GM18909 (cell line): Measurements from ENCODE around the gene AP2A2.
A peak's percentile ranks its signal among the peaks of the same experiment; 100 is the strongest.

Experiments used
- ATAC-seq: cut with Tn5 transposase; IDR thresholded peaks from one replicate; pipeline ENCODE4 v1.9.1; 2021; ENCODE audit warnings: mild to moderate bottlenecking; ENCODE audit not compliant: unreplicated experiment, poor library complexity

AP2A2 gene

DNA sequence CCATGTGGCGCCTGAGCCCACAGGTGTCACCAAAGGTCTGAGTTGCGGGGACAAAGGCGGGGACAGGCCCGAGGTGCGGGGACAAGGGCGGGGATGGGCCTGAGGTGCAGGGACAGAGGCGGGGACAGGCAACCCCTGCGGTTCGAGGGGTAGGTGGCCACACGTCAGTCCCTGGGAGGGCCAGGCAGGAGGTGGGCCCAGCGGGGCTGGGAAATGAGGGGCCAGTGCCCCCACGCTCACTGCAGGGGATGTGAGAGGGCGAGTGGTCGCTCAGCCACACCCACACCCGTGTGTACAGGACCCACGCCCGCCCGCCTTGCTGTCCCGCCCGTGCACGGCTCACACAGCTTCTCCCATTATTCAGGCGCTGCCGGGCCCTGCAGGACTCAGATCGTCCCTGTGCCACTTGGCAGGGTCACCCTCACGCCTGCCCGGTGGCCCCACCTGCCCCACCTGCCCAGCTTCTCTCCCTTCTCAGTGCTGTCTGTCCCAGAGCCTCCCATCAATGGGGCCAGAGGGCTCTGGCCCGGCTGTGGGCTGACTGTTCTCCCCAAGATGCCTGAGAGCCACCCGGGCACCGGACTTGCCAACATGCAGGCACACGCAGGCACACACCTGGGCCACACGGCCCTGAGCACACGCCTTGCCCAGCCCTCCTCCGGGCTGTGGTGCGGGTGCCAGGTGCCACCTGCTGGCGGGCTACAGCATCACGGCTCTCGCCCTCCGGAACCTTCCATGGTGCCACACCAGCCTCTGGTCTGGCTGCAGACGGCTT is 125.1 kb downstream of the AP2A2 start:
- ATAC-seq, result peak; percentile 68

DNA sequence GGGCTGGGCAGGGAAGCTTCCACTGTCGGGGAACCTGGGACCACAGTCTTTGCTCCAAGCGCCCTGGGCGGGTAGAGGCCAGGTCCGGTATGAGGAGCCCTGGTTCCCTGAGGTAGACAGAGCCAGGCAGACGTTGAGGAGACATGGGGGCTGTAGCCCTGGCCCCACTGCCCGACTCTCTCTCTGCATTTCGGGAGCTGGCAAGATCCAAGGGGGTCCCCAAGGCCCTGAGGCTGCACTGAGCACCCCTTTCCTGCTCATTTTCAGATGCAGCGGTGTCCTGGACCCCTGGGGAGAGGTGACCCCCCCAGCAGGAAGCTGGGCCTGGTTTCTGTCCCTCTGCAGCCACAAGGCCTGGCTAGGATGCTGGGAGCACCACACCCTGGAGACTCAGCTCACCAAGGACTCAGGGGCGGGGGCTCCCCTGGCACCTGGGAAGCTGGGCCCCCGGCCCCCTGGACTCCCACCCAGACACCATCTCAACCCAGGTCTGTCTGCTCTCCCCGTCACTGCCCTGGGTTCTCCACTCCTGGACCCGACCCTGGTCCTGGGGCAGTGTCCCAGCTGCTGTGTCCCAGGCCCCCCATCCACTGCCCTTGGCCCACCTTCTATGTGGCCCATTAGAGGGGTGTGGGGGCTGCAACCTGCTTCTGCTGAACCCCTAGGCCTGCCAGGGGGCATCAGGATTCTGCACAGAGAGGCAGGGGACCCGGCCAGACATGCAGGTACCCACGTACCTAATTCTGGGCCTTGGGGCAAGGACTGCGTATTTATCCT is 125.9 kb downstream of the AP2A2 start:
- ATAC-seq, result no peak

DNA sequence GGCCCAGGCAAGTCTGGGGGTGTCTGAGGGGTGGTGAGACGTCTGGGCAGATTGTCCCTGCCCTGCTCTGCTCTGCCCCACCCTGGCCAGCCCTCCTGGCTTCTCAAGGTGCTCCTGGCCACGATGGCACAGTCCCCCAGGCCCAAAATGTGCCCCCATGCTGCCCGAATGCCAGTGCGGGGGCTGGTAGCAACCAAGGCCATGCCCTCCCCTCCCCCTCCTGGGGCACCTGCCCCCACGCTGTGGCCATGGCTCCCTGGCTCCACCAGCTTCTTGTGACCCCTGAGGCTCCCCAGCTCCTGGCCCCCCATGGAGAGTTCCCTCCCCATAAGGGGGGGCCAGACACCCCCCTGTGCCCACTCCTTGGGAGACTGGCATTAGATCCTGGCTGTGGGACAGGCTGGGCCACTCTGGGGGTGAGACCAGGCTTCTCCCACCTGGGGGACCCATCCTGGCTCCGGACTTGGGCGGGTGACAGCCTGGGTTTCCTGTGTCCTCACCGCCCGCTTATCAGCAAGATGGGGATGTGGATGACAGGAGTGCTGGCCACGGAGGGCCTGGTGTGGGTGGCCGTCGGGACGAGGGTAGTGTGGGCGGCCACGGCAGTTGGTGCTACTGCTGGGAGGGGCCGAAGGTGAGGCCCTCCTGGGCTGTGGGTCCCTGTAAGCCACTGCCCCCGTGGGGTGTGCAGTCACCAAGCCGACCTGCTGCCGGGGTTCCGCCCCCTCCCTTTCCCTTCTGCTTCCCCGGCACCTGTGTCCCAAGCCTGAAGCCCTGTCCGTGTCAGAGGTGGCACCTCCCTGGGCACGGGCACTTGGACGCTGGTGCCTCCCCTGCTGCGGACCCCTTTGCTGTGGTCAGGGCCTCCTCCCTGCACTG is 126.7 kb downstream of the AP2A2 start:
- no peak for ATAC-seq

DNA sequence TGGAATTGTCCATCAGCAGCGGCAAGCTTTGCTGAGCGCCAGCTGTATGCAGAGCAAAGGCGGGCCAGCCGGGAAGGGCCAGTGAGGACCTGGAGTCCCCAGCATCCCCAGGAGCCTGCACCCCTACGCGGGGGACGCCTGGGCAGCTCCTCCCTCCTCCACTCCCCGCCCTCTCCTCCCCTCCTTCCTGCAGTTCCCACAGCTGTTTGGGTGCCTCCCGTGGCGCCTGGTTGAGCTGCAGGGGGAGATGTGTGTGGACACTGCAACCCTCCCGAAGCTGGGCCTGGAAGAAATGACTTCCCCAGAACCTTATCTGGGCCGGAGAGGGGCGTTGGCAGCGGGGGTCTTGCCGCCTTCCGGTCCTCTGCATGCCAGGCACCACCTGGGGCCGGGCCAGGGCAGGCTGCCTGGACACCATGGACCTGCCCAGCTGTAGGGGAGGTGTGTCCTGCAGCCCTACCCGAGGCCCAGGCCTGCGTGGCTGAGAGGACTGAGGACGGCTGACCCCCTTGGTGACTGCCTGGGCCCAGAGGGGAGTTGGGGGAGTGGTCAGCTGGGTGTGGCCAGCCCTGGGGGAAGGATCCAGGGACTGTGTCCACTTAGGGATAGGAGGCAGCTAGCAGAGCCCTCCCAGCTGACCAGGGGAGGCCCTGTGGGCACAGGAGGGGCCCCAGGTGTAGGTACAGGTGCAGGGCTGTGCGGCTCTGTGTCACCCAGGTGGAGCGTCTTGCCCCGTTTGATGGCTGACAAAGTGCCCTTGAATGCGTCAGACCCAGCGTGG is 127.6 kb downstream of the AP2A2 start:
- ATAC-seq, result no peak

DNA sequence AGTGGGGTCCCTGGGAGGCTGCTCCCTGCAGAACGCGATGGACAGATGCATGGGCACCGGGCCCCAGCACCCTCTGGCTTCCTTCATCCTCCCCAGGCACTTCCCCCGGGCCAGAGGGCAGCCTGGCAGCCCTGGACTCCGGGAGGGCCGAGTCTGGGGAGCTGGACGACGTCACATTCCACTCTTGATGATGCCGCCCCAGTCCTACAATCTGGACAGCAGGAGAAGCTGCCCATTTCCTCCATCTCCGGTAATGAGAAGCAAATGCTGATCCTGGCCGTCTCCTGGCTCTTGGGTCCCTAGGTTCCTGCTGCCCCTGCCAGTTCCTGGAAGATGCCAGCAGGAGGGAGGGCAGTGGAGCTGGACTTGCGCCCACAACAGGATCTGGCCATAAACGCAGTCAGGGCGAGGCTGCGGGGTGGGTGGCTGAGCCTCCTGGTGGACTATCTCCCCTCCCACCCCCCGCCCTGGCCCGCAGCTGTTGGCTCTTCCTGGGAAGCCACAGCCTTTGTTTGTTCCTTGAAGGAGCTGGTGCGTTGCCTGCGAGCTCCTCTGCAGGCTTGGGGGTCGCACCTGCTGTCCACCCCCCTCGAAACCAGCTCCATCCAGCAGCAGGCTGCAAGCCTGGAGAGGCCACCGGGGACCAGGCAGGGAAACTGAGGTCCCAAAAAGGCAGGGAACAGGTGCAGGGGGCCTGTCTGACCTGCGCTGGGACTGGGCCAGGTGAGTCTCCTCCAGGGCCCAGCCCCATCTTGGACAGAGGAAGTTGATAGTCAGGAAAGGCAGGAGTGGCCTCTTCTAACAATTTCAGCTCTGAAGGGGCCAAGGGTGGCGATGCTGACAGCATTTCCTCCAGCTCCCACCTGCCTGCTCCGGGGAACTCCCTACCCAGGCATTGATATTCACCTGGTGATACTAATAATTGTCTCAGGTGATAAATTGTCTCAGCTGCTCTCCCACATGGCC is 128.8 kb downstream of the AP2A2 start:
- ATAC-seq, result no peak

GRCh38 chr11:1055109-1055703 is 129.5 kb downstream of the AP2A2 start:
- ATAC-seq, result no peak

DNA sequence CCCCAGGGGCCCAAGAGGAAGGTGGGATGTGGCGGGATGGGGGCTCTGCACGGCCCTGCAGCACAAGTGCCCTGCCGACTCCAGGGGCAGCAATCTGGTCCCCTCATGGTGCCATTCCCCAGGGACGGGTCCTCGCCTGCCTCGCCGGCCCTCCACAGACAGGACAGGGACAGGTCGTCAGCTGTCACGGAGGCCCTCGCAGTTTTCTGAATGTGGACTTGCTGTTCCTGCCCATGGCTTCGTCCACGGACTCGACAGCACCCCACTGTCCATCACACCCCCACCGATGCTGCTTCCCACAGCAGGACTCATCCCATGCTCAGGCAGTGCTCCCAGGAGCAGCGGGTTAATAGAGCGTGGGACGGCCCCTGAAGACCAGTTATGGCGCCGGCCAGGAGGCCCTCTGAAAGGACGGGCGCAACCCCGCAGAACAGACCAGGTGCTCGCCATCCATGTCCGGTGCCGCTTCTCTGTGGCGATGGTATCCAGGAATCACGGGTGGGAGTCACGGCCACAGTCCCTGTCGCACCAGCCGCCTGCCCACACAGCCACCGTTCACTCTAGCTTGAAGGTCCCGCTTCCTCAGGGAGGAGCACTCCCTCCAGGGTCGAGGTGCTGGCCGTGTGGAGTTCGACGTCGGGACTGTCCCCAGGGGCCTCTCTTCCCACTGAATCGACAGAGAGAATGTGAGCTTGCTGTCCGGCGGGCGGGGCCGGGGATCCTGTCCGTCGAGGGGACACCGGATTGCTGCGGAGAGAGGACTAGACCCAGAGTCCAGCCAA is 130.5 kb downstream of the AP2A2 start:
- no peak for ATAC-seq

GRCh38 chr11:1057806-1058205 is 132.1 kb downstream of the AP2A2 start:
- ATAC-seq, result no peak

GRCh38 chr11:1059759-1060158 is 134.1 kb downstream of the AP2A2 start:
- no peak for ATAC-seq

DNA sequence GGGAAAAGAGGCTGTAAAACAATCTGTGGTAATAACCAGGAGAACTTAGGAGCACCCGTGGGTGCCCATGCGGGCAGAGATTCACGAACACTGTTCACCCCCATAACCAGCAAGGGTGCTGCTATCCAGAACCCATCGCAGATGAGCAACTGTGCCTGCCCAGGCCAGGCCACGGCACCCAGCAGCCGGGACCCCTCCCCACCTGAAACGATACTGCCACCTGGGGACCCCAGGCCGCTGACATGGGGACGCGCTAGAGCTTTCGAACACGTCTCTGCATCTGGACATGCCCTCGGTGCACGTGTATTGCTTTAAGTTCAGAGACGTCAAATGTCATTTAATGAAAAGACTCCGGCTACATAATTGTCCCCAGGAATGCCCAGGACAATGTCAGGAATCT is 134.7 kb downstream of the AP2A2 start:
- no peak for ATAC-seq

DNA sequence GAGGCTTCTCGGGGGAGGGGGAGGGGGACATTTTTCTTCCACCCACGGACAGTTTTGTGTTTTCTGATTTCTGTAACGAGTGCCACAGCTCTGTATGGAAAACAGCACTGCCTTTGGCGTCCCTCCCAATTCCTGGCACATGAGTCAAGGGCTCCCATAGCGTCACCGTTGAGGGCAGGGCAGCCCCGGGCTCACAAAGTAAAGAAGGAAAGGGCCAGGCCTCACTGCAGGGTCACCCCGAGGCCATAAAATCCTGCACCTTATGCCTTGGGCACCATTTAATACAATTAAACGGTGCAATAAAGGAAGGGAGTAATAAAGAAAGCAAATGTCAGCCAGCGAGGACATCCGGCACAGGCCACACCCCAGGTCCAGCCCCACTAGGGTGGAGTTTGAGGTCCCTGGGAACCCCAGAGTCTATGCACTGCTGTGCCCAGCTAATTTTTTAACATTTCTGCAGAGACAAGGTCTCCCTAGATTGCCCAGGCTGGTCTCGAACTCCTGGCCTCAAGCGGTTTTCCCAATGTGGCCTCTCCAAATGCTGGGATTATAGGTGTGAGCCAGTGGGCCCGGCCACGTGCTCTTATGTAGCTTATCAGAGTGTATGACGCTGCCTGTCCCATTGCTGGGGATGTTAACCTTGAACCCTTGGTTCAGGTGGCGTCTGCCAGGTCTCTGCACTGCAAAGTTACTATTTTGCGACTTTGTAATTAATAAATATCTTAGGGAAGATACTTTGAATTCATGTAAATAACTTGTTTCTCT is 135.4 kb downstream of the AP2A2 start:
- ATAC-seq, result no peak
